Measurements from ENCODE around the gene MND1. TPM values are rescaled to one million over a fixed set of nuclear protein-coding genes. Genes with fewer than 3 reads are reported as not detected.

MND1 gene
- total RNA-seq, 1 experiment from 2014 or later, result 7.9 TPM

DNA sequence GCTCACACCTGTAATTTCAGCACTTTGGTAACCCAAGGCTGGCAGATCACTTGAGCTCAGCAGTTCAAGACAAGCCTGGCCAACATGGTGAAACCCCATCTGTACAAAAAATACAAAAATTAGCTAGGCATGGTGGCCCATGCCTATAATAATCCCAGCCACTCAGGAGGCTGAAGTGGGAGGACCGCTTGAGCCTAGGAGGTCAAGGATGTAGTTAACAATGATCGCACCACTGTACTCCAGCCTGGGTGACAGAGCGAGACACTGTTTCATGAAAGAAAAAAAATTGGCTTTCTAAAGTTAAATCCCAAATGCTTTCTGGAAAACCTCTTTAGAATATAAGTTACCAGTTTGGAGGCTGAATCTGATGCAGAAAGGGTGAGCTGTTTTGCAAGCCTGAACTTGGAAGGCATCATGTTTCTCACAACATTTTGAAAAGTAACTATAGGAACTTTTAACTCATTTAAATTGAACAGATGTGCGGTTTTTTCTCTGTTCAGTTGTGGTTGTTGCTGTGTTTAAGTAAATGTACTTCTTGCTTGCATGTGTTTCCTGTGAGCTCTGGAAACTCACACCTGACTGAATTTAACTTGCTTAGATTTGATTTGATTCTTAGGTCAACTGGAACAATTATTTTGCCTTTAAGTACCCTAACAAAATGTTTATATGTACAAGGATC lies 81.9 kb downstream of the MND1 start:
- no peak for DNase-seq

DNA sequence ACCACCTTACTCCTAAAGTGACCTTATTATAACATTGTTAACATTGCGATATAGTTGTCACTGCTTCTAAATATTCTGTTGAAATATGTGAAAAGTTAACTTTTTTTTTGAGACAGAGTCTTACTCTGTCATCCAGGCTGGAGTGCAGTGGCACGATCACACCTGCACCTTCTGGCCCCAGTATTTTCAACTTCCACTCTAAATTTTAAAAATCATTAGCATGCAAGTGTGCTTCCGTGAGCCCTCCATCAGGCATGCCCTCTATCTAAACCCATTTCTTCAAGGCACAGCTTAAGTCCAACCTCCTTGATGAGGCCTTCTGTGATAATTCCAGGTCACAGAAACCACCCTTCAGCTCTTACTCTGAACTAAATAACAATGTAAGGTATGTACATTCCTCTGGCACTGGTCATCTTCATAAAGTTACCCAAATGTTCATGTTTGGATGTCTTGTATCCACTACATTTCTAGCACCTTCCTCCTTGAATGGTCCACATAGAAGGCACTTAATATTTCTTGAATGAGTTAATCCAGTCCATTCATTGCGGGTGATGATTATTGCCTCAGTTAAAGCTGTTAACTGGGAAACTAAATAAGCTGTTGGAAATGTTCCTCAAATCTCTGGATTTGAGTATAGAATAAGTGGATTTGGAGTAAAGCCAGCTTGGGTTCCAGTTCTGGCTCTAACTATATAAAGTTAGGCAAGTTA lies 83.0 kb downstream of the MND1 start:
- H3K4me1 ChIP-seq (ENCODE audit: insufficient read depth, low read length), result peaks cover 6% of the 10 kb centered on the region; the same call in 1 of the 2 replicates
- ChIA-PET CTCF (no interaction called here), POLR2A (ENCODE audit: unreplicated experiment) (interaction anchor here (1.1 kb wide), 1 partner anchor 82 kb away, joined by 4 read pairs; no protein-coding TSS in a partner anchor)
- H2AFZ ChIP-seq (ENCODE audit: low read length), result no peak overlapping the region
- H3K9me3 ChIP-seq (ENCODE audit: low read length), result no peaks in the 10 kb centered on the region
- ATAC-seq (peak; percentile 27; the same call in 1 of the 2 replicates), DNase-seq (peak; percentile 50)
- H4K20me1 ChIP-seq (ENCODE audit: low read length), result no peaks in the 10 kb centered on the region
- no peak overlapping the region for H3K4me3 ChIP-seq (ENCODE audit: low read length)
- H3F3A ChIP-seq (ENCODE audit: low read length, unreplicated experiment), result no peaks in the 10 kb centered on the region
- intact Hi-C loops (cut with micrococcal nuclease), result no loop called here
- no peak overlapping the region; the same call in 1 of the 2 replicates for H3K4me2 ChIP-seq (ENCODE audit: low read length)
- H3K9me2 ChIP-seq (replicated peaks; ENCODE audit: low read length), result no peaks in the 10 kb centered on the region
- BruUV-seq (replicated peaks), result no TSS peak
- no peaks in the 10 kb centered on the region for H3K36me3 ChIP-seq (ENCODE audit: low read depth, low read length)
- TF ChIP-seq EZH2phosphoT487 (IDR thresholded peaks at IDR 0.05; ENCODE audit: borderline replicate concordance, low read length) (no peak), EZH2 (IDR thresholded peaks at IDR 0.05; ENCODE audit: low read length, unreplicated experiment) (no peak)
- TF ChIP-seq, protein P1, sequence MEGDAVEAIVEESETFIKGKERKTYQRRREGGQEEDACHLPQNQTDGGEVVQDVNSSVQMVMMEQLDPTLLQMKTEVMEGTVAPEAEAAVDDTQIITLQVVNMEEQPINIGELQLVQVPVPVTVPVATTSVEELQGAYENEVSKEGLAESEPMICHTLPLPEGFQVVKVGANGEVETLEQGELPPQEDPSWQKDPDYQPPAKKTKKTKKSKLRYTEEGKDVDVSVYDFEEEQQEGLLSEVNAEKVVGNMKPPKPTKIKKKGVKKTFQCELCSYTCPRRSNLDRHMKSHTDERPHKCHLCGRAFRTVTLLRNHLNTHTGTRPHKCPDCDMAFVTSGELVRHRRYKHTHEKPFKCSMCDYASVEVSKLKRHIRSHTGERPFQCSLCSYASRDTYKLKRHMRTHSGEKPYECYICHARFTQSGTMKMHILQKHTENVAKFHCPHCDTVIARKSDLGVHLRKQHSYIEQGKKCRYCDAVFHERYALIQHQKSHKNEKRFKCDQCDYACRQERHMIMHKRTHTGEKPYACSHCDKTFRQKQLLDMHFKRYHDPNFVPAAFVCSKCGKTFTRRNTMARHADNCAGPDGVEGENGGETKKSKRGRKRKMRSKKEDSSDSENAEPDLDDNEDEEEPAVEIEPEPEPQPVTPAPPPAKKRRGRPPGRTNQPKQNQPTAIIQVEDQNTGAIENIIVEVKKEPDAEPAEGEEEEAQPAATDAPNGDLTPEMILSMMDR (conservative IDR thresholded peaks at IDR 0.05; ENCODE audit: low read depth, low read length), result no peak
- no peak overlapping the region for H3K9ac ChIP-seq (ENCODE audit: low read length)
- H3K27me3 ChIP-seq (ENCODE audit: low read length), result no peaks in the 10 kb centered on the region
- no peak overlapping the region for H3K27ac ChIP-seq (ENCODE audit: low read length)
- H3K79me2 ChIP-seq (ENCODE audit: low read length), result no peaks in the 10 kb centered on the region

More for the DNA sequence above, 81.9 kb downstream of the MND1 start:
- Histone ChIP-seq H2AFZ (ENCODE audit: low read length) (no peak overlapping the region), H3K79me2 (ENCODE audit: low read length) (no peaks in the 10 kb centered on the region), H3K4me1 (ENCODE audit: insufficient read depth, low read length) (peaks cover 6% of the 10 kb centered on the region; the same call in 1 of the 2 replicates), H4K20me1 (ENCODE audit: low read length) (no peaks in the 10 kb centered on the region), H3K36me3 (ENCODE audit: low read depth, low read length) (no peaks in the 10 kb centered on the region), H3K4me2 (ENCODE audit: low read length) (no peak overlapping the region), H3K9ac (ENCODE audit: low read length) (no peak overlapping the region), H3K4me3 (ENCODE audit: low read length) (no peak overlapping the region), H3K27me3 (ENCODE audit: low read length) (no peaks in the 10 kb centered on the region), H3K9me3 (ENCODE audit: low read length) (no peaks in the 10 kb centered on the region), H3K27ac (ENCODE audit: low read length) (no peak overlapping the region), H3F3A (ENCODE audit: low read length, unreplicated experiment) (no peaks in the 10 kb centered on the region), H3K9me2 (replicated peaks; ENCODE audit: low read length) (no peaks in the 10 kb centered on the region)
- TF ChIP-seq, protein P1 (conservative IDR thresholded peaks at IDR 0.05; ENCODE audit: low read depth, low read length), result no peak
- no peak for TF ChIP-seq EZH2phosphoT487 (IDR thresholded peaks at IDR 0.05; ENCODE audit: borderline replicate concordance, low read length)
- TF ChIP-seq EZH2 (IDR thresholded peaks at IDR 0.05; ENCODE audit: low read length, unreplicated experiment), result no peak
- intact Hi-C loops (cut with micrococcal nuclease), result no loop called here
- ChIA-PET CTCF (no interaction called here), POLR2A (ENCODE audit: unreplicated experiment) (interaction anchor here (0.6 kb wide), 1 partner anchor 89 kb away, joined by 3 read pairs; no protein-coding TSS in a partner anchor)
- ATAC-seq, result no peak
- no TSS peak for BruUV-seq (replicated peaks)
